22Rv1 (cell line): ENCODE measurements around the gene TM4SF4.

Experiments
- CTCF ChIP-seq: fragments of 450-650 bp; IDR thresholded peaks from 2 replicates; pipeline ENCODE4 v1.5.1; 2017; ENCODE audit warnings: mild to moderate bottlenecking
- ZFX ChIP-seq: fragments of 450-650 bp; IDR thresholded peaks from 2 replicates; pipeline ENCODE4 v1.6.1; 2017; ENCODE audit warnings: antibody characterized with exemption, borderline replicate concordance

DNA sequence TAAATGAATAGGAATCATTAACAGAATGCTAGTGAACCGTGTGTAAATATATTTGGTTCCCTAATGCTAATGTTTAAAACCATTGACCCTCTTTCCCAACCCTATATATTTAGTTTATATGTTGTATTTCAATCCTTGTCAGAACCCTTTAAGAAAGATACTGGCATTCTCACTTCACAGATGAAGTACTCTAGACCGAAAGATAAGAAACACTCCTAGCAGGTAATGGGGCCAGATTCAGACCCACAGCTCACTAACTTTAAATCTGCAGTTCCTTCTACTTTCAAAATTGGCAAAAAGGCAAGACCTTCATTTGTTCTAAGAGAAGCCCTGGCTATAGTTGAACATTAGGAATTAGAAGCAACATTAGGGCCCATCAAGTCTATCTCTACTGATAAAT, 42.3 kb upstream of the TM4SF4 start:
- TF ChIP-seq CTCF (no peak), ZFX (no peak)
